Sigmoid colon (tissue), 7 donors: ENCODE measurements around the gene APBB1IP. TPM values are rescaled to one million over a fixed set of nuclear protein-coding genes. Genes with fewer than 3 reads are reported as not detected.

ENCODE experiments used
- DNase-seq: peaks from one replicate; pipeline ENCODE4 v3.0.0-alpha.2; 2019
- H3K27ac ChIP-seq, 4 donors: fragments of 200-600 bp; sonication (generic); one replicate each; pipeline ENCODE4 v1.5.1; 2016 to 2019; ENCODE audit warnings: mild to moderate bottlenecking in 1 of 4
- H3K27me3 ChIP-seq, 3 donors: fragments of 200-600 bp; sonication (generic); one replicate each; pipeline ENCODE4 v1.5.1; 2019; ENCODE audit warnings: mild to moderate bottlenecking in 1 of 3
- H3K36me3 ChIP-seq, 4 donors: fragments of 200-600 bp; sonication (generic); one replicate each; pipeline ENCODE4 v1.5.1; 2016 to 2019
- H3K4me1 ChIP-seq, 4 donors: fragments of 200-600 bp; sonication (generic); one replicate each; pipeline ENCODE4 v1.5.1; 2017 to 2019
- H3K4me3 ChIP-seq, 4 donors: fragments of 200-600 bp; sonication (generic); one replicate each; pipeline ENCODE4 v1.5.1; 2017 to 2019; ENCODE audit warnings: mild to moderate bottlenecking in 2 of 4, moderate library complexity in 1 of 4
- H3K9me3 ChIP-seq, 4 donors: fragments of 200-600 bp in 3 of 4; sonication (generic) in 3 of 4; one replicate each; pipeline versions ENCODE4 v1.5.1 to v1.6.1; 2013 to 2019
- CTCF ChIP-seq, 4 experiments: fragments of 450-650 bp in 3 of 4; fragments of 200-600 bp in 1 of 4; IDR thresholded peaks; one replicate each; pipeline ENCODE4 v1.5.1; 2016 to 2019; ENCODE audit warnings: antibody characterized with exemption in 4 of 4, mild to moderate bottlenecking in 3 of 4, moderate library complexity in 2 of 4
- EP300 ChIP-seq, 4 donors: sonication (generic); formaldehyde crosslinking; IDR thresholded peaks; one replicate each; pipeline ENCODE4 v1.6.1; 2017; ENCODE audit warnings: antibody characterized with exemption in 4 of 4
- POLR2A ChIP-seq, 2 donors: fragments of 450-650 bp; IDR thresholded peaks; one replicate each; pipeline ENCODE4 v1.6.1; 2016; ENCODE audit warnings: antibody characterized with exemption in 2 of 2, mild to moderate bottlenecking in 2 of 2, moderate library complexity in 2 of 2
- POLR2AphosphoS5 ChIP-seq, 4 donors: sonication (generic); formaldehyde crosslinking; IDR thresholded peaks; one replicate each; pipeline ENCODE4 v1.6.1; 2017; ENCODE audit warnings: antibody characterized with exemption in 4 of 4
- WGBS, 2 donors: extraction: QIAGEN DNeasy Blood & Tissue Kit; methylation state at CpG; one replicate each; pipeline ENCODE4 v1.1.7; 2013; 5-methylcytosine and 5-hydroxymethylcytosine counted together
- intact Hi-C: fragments of 100-400 bp; cut with DNase I; formaldehyde crosslinking; loops from one replicate; pipeline ENCODE4 v1.15.1; 2023
- polyA plus RNA-seq, 3 donors: library from polyadenylated mRNA; stranded (reverse); fragments of 200-250 nt; gene quantifications; one replicate each; pipeline ENCODE4 v1.2.3, GENCODE V29; 2013
- total RNA-seq, 4 donors: library from RNA; depleted of rRNA; stranded (reverse); fragments of >200 nt; gene quantifications; one replicate each; pipeline ENCODE4 v1.1.0, GENCODE V29; 2016
- donor health status: healthy with polysubstance abuse.
- donor health status: Bipolar disorder and iron deficiency.
- donor health status: healthy.

The APBB1IP gene
- total and polyA plus RNA-seq, 7 donors = 1.4 to 11.4 (median 3.5) TPM

DNA sequence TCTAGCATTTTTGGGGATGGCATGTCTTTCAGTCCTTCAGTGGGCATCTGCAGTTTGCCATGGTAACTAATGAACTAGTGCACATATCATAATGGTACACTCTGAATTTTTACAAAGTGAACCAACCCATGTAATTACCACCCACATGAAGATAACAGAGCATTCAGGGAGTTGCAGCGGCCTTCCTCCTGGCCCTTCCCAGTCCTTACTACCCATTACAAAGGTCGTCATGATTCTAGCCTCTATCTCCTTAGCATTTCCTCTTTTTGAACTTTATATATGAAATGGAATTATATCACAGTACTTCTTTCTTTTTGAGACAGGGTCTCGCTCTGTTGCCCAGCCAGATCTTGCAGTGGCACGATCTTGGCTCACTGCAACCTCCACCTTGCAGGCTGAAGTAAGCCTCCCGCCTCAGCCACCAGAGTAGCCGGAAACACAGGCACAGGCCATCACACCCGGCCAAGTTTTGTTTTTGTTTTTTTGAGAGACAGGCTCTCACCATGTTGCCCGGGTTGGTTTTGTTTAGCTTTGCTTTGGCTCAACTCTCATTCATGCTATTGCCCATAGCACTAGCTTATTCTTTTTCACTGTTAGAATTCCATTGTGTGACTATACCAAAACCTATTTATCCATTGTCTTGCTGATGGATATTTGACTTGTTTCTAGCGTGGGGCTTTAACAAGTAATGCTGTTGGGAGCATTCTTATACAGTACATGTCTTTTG, 79.2 kb downstream of the APBB1IP start:
- DNase-seq = no peak
- Histone ChIP-seq H3K36me3 (no peaks in the 10 kb centered on the region), H3K27me3 (no peaks in the 10 kb centered on the region), H3K9me3 (peaks cover 0 to 4% (median 2%) of the 10 kb centered on the region in 4 donors), H3K4me1 (no peaks in the 10 kb centered on the region), H3K4me3 (no peak overlapping the region), H3K27ac (no peak overlapping the region)
- 67 to 80% methylated on average over 9 of the region's 9 CpGs for WGBS, 2 donors
- intact Hi-C loops = no loop called here
- no peak for TF ChIP-seq POLR2AphosphoS5 (IDR thresholded peaks at IDR 0.05)
- TF ChIP-seq POLR2A (IDR thresholded peaks at IDR 0.05) = no peak
- TF ChIP-seq CTCF (IDR thresholded peaks at IDR 0.05) = no peak
- no peak for TF ChIP-seq EP300 (IDR thresholded peaks at IDR 0.05)

DNA sequence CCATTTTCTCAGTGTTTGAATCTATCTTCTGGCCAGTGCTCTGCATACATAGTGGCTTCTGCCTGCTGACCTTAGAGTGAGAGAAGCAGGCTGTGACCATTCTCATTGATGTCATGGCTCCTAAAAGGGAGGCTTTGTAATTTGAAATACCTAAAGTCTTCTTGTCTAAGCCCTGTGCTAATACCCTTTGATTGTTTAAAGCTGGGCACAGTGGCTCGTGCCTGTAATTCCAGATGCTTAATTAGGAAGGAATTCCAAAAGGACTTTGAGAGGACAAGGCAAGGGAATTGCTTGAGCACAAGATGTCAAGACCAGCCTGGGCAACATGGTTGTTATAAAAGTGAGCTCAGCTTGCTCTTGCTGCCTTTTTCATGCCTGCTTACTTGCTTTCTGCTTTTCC, 81.7 kb downstream of the APBB1IP start:
- H3K9me3 ChIP-seq = no peaks in the 10 kb centered on the region
- TF ChIP-seq POLR2A (IDR thresholded peaks at IDR 0.05) (no peak), EP300 (IDR thresholded peaks at IDR 0.05) (no peak), POLR2AphosphoS5 (IDR thresholded peaks at IDR 0.05) (no peak), CTCF (IDR thresholded peaks at IDR 0.05) (no peak)
- H3K4me3 ChIP-seq = no peak overlapping the region
- WGBS, 2 donors = 66 to 78% methylated on average over 1 of the region's 1 CpG
- H3K27me3 ChIP-seq = no peaks in the 10 kb centered on the region
- H3K4me1 ChIP-seq = no peaks in the 10 kb centered on the region
- no peaks in the 10 kb centered on the region for H3K36me3 ChIP-seq
- no peak overlapping the region for H3K27ac ChIP-seq
- intact Hi-C loops = no loop called here
- no peak for DNase-seq

- Histone ChIP-seq H3K9me3 (no peaks in the 10 kb centered on the region), H3K27me3 (no peaks in the 10 kb centered on the region), H3K27ac (no peak overlapping the region), H3K4me1 (no peaks in the 10 kb centered on the region), H3K4me3 (no peak overlapping the region), H3K36me3 (no peaks in the 10 kb centered on the region)
- 76 to 81% methylated on average over 1 of the region's 1 CpG for WGBS, 2 donors
- intact Hi-C loops = no loop called here
- TF ChIP-seq EP300 (IDR thresholded peaks at IDR 0.05) (no peak), POLR2AphosphoS5 (IDR thresholded peaks at IDR 0.05) (no peak), POLR2A (IDR thresholded peaks at IDR 0.05) (no peak), CTCF (IDR thresholded peaks at IDR 0.05) (no peak)
- no peak for DNase-seq
Observed at GRCh38 chr10:26520575-26520974, 82.4 kb downstream of the APBB1IP start.

DNA sequence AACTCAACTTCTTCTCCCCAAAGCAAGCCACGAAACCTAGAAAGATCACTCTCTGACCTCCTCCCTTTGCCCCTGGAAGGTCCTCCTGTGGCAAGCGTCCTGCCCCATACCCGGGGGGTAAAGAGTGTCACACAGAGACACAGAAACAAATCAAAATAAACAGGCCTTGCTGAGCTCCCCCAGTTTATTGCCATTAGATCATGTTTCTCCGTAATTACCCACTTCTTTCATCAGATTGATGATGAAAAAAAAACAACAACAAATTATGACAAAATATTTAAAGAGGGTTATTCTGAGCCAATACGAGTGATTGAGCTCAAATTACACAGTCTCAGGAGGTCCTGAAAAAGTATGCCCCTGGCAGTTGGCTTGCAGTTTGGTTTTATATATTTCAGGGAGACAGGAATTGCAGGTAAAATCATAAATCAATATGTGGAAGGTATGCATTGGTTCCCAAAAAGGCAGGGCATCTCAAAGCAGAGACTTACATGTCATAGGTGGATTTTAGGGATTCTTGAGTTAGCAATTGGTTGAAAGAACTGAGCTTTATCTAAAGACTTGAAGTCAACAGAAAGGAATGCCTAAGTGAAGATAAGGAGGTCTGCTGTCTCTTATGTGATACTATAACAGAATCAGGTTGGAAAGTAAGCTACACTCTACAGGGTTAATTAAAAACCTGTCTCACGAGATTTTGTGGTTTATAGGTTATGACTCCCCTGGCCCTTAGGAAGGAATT, 86.2 kb downstream of the APBB1IP start:
- no peaks in the 10 kb centered on the region for H3K27me3 ChIP-seq
- H3K4me1 ChIP-seq = no peaks in the 10 kb centered on the region
- no peak for DNase-seq
- no peaks in the 10 kb centered on the region for H3K9me3 ChIP-seq
- TF ChIP-seq CTCF (IDR thresholded peaks at IDR 0.05) (no peak), POLR2A (IDR thresholded peaks at IDR 0.05) (no peak)
- H3K36me3 ChIP-seq = no peaks in the 10 kb centered on the region
- WGBS, 2 donors = 49 to 69% methylated on average over 6 of the region's 6 CpGs
- intact Hi-C loops = no loop called here
- H3K27ac ChIP-seq = no peak overlapping the region
- H3K4me3 ChIP-seq = no peak overlapping the region
